Measurements from ENCODE around the gene CRYBG3. TPM values are rescaled to one million over a fixed set of nuclear protein-coding genes. Genes with fewer than 3 reads are reported as not detected.

The CRYBG3 gene
- total RNA-seq, 1 donor from 2014 or later = 18.3 TPM

DNA sequence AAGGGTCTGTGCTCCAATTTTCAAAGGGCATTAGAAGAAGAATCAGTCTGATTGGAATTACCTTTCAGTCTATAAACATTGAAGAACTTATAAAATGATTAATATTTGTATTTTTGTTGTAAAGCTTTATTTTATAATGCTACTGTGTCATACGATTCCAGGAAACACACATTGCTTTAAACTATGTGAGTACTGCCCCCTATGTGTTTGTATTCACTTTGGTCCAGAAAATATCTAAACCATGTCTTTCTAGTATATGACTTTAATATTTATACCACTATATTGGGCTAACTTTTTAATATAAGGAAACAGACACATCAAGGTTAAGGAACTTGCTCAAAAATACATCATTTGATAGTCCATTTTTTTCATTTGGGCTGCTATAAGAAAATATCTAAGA, 153.7 kb downstream of the CRYBG3 start:
- ATAC-seq = no peak

DNA sequence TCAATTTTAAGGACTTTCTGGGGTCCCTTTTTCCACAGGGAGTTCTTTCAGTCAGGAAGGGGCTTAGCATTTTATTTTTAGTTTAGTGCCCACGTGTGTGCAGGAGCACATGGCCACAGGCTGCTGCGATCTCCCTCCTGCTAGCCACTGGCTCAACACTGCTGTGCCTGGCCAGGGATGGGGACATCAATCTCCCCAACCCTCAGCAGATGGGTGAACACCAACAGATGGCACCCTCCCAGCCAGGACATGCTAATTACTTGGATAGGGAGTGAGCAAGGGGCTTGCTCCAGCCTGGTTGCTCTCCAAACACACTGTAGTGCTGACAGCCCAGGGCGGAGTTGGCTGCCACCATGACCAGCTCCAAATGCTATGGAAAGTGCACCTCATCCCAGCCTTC, 157.8 kb downstream of the CRYBG3 start:
- ATAC-seq = peak; percentile 21

DNA sequence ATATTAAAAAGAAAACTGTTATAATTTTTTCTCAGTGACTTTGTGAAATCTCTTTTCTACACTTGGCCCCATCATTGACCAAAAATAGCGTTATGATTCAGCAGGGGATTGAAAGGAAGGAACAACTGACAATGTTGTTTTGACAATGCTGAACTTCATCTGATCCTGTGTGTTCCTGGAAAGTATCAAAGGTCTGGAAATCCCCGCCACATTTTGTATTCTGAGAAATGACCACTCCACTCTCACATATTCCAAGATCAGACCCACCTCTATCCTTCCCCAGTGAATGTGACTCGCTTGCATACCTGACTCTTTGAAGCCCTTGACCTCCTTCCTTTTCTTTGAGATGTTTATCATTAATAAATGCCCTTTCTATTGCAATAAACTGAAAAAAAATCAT, 160.1 kb downstream of the CRYBG3 start:
- no peak for ATAC-seq

DNA sequence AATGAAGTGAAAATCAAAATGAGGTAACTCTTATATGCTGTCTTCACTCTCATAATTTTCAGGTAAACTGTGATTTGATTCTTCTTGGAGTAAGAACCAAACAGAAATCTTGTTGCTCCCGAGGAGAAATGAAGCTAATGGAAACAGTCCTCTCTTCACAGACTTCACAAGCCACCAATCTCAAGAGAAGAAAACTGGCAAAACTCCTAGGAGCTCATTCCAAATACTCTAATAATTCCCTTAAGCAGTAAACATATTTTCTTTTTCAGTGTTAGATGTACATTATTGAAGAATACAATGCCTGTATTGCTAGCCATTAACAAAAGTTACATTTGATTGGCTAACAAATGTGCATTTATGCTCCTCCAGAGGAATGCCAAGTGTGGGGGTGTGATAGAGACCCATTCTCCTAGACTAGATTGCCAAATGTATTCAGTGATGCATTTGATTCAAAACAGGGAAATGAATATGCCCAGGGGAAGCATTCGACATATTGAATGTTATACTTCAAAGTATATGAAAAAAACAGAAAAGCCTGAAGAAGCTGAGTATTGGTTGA, 162.2 kb downstream of the CRYBG3 start:
- ATAC-seq = no peak

DNA sequence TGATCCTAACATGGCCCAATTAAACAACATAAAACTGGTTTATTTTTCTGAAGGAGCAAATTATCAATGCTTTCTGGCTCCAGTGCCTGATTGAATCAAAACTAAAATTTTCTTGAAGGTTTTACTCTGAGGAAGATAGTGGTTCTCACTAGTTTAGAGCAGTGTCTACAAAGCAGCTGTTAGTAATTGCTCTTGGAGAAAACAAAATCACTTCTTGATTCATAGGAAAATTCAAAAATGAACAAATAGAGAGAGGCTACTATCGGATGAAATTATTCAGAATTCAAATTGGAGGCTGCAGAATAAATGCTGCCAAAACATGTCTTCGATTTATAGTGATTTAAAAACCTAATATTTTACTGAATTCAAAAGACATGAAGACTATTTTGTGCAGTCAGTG, 165.5 kb downstream of the CRYBG3 start:
- ATAC-seq = no peak

DNA sequence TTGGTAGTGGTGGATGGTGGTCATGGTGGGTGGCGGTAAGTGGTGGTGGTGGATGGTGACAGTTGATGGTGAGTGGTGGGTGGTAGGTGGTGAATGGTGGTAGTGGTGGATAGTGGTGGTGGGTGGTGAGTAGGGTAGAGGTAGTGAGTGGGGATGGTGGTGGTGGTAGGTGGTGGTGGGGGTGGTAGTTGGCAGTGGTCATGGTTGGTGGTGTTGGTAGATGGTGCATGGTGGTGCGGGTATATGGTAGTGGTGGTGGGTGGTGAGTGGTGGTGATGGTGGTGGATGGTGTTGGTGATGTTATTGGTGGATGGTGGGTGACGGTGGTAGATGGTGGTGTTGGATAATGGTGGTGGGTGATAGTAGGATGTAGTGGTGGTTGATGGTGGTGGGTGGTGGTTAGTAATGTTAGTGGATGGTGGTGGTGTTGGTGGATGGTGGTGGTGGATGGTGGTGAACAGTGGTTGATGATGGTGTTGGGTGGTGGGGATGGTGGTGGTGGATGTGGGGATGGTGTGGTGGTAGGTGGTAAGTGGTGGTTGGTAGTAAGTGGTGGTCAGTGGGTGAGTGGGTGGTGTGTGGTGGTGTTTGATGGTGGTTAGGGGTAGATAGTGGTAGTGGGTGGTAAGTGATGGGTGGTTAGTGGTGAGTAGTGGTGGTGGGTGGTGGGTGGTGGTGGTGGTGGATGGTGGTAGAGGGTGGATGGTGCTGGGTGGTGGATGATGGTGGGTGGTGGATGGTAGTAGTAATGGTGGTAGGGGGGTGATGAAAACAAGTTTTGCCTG, 167.2 kb downstream of the CRYBG3 start:
- no peak for ATAC-seq

DNA sequence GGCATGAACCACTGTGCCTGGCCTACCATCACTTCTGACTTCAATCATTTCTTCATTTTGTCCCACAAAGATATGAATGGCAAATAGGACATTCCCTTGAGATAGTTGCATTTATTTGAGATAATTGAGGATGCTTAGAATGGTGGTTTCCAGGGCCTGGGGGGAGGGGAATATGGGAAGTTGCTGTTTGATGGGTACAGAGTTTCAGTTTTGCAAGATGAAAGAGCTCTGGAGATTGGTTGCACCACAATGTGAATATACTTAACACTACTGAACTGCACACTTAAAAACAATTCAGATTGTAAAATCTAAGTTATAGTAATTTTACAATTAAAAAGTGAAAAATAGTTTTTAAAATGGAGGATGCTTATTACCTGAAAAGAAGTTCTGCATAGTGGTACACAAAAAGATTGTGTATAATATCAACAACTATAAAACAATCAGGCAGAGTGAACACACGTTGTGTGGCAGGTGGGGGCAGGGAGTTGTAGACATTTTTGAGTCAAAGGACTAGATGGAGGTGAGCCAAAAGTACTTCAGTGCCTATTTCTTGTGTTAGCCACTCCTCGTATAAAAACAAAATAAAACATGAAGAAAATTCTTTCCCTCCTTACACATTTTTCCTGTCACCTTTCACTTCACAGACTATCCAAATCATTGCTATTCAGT, 168.9 kb downstream of the CRYBG3 start:
- ATAC-seq = no peak

DNA sequence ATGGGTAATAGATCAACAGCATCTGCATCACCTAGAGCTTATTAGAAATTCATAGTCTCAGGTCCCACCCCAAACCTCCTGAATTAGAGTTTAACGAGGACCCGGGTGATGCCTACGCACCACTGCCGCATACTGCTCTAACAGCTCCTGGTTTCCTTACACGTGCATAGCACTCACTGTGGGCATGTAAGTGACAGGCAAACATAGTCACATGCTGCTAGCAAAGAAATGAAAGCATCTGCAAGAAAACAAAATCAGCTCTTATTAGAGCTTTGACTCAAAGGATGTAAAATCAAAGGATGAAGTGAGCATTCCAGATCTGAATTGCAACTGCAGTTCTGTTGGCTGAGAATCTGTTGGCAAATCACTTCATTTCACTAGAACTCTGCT, 169.5 kb downstream of the CRYBG3 start:
- no peak for ATAC-seq

DNA sequence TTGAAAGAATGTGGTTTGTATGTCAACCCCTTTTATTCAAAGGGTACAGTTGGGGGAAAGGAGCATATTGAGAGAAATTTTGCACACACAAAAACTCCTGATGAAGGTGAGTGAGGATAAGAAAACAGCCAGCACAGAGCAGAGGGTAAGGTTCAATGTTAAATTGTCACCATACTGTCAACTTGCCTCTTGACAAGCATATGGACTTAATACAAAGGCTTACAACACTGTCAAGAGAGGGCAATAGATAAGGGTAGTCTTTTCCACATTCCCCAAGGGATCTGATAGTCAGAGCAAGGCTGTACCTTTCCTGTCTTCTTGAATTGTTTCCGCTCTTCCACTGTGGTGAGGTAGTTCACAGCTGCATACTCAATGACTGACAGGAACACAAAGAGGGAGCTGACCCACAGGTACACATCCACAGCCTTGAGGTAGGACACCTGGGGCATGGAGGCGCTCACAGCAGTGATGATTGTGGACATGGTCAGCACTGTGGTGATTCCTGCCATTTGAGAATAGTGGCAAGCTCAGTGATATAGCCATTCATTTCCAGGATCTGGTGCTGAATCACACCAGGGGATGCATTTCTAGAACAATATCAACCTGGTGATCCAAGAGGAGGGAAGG, 170.8 kb downstream of the CRYBG3 start:
- no peak for ATAC-seq

DNA sequence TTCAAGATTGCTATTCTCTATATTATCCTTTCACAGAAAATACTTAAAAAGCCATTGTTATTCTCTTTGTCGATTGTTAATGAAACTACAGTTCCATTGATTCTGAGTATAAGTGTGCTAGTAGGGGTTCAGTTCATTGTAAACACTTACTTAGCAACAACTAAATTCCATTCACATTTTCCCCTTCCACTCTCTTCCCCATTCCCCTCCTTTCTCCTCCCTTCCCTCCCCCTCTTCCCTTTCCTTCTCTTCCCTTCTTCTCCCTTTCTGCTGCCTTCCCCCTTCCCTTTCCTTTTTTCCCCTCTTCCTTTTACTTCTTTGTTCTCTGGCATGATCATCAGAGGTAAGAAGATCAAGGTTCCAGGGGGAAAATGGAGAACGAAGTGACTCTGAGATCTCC, 171.7 kb downstream of the CRYBG3 start:
- ATAC-seq = no peak

DNA sequence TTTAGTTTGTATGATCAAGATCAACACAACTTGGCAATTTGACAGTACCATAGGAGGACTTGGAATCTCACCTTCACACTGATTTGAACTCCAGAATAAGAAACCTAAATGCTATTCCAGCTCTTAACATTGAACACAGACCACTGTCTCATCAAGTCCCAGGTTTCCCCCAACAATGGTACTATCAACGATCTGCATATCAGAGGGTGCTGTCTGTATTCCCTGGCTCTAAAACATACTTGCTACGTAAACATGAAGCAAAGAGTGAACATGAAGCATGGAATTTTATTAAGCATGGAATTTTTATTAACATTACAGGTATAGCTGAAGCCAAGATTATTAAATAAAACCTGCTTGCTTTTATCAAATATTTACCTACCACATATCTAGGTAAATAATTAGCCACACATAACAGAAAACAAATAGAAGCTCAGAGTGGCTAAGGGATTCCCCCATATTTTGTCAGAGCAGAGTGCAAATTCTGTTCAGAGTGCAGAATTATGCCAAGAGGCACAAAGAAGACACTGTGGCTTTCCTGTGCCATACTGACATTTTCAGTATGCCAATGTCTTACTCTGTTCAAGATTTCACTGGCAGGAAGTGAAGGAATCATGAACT, 172.6 kb downstream of the CRYBG3 start:
- ATAC-seq = no peak

Other genes starting within 250 kb of the CRYBG3 start
- gene ARL6, start 57.3 kb upstream of the CRYBG3 start, total RNA-seq = 3.5 TPM
- 33.6 TPM for gene RIOX2, start 150.4 kb downstream of the CRYBG3 start, total RNA-seq
- gene GABRR3, start 213.3 kb downstream of the CRYBG3 start, total RNA-seq = not detected